Activated B cell treated with CpG ODN at 0.5 μM for 24 hours (primary cell): ENCODE measurements around the gene KLHL8. TPM values are rescaled to one million over a fixed set of nuclear protein-coding genes. Genes with fewer than 3 reads are reported as not detected.

Experiments
- ATAC-seq: fragments of 200-7000 bp; cut with Tn5 transposase; one replicate; pipeline ENCODE4 v1.10.0; 2021; ENCODE audit warnings: low read depth, mild to moderate bottlenecking, moderate library complexity
- CTCF ChIA-PET: fragments of 350-600 bp; sonication (Branson Sonifier 250); formaldehyde crosslinking; loops from one replicate; lab custom pipeline; 2021; ENCODE audit warnings: antibody characterized with exemption; lab: Charles Lee
- POLR2A ChIA-PET: fragments of 350-600 bp; sonication (Branson Sonifier 250); formaldehyde crosslinking; loops from one replicate; lab custom pipeline; 2021; ENCODE audit warnings: antibody characterized with exemption; lab: Charles Lee
- DNase-seq: peaks from one replicate; pipeline ENCODE4 v3.0.0; 2022
- H3K27ac Mint-ChIP-seq: one replicate; pipeline ENCODE4 v1.8.0; 2020; ENCODE audit warnings: mixed read lengths
- H3K27me3 Mint-ChIP-seq: one replicate; pipeline ENCODE4 v1.8.0; 2021; ENCODE audit warnings: mixed read lengths
- H3K36me3 Mint-ChIP-seq: one replicate; pipeline ENCODE4 v1.8.0; 2021; ENCODE audit warnings: low read depth, mixed read lengths
- H3K4me1 Mint-ChIP-seq: one replicate; pipeline ENCODE4 v1.8.0; 2021; ENCODE audit warnings: mixed read lengths
- H3K4me3 Mint-ChIP-seq: one replicate; pipeline ENCODE4 v1.8.0; 2020; ENCODE audit warnings: mild to moderate bottlenecking, mixed read lengths
- H3K9me3 Mint-ChIP-seq: one replicate; pipeline ENCODE4 v1.8.0; 2020; ENCODE audit warnings: mixed read lengths
- CTCF ChIP-seq: fragments of 200-600 bp; IDR thresholded peaks from one replicate; pipeline ENCODE4 v1.8.0; 2022; ENCODE audit warnings: antibody characterized with exemption, mild to moderate bottlenecking
- intact Hi-C: fragments of 100-400 bp; cut with micrococcal nuclease; formaldehyde crosslinking; loops from one replicate; pipeline ENCODE4 v1.15.1; 2024
- total RNA-seq: library from RNA; stranded (reverse); gene quantifications from 2 replicates; pipeline ENCODE4 v1.2.3, GENCODE V29; 2022

KLHL8 gene
- total RNA-seq, 1 donor from 2014 or later = 12.6 TPM

GRCh38 chr4:87185146-87185870, 35.1 kb downstream of the KLHL8 start:
- no peaks in the 10 kb centered on the region for H3K4me1 Mint-ChIP-seq
- intact Hi-C loops = no loop called here
- ChIA-PET POLR2A (no interaction called here), CTCF (no interaction called here)
- H3K4me3 Mint-ChIP-seq = no peak overlapping the region
- no peaks in the 10 kb centered on the region for H3K9me3 Mint-ChIP-seq
- DNase-seq (no peak), ATAC-seq (no peak)
- H3K36me3 Mint-ChIP-seq = no peaks in the 10 kb centered on the region
- no peaks in the 10 kb centered on the region for H3K27me3 Mint-ChIP-seq
- no peak overlapping the region for H3K27ac Mint-ChIP-seq
- TF ChIP-seq CTCF = no peak

GRCh38 chr4:87180767-87181166, 39.7 kb downstream of the KLHL8 start:
- intact Hi-C loops = no loop called here
- Mint-ChIP-seq H3K27ac (no peak overlapping the region), H3K4me3 (no peak overlapping the region), H3K36me3 (peaks cover 17% of the 10 kb centered on the region), H3K4me1 (no peaks in the 10 kb centered on the region), H3K9me3 (no peaks in the 10 kb centered on the region), H3K27me3 (no peaks in the 10 kb centered on the region)
- ChIA-PET CTCF (no interaction called here), POLR2A (no interaction called here)
- no peak for TF ChIP-seq CTCF
- no peak for ATAC-seq
- DNase-seq = no peak

- no peaks in the 10 kb centered on the region for H3K27me3 Mint-ChIP-seq
- TF ChIP-seq CTCF = no peak
- H3K4me1 Mint-ChIP-seq = no peaks in the 10 kb centered on the region
- ChIA-PET CTCF (no interaction called here), POLR2A (no interaction called here)
- intact Hi-C loops = no loop called here
- H3K27ac Mint-ChIP-seq = no peak overlapping the region
- H3K9me3 Mint-ChIP-seq = no peaks in the 10 kb centered on the region
- DNase-seq = no peak
- peaks cover 22% of the 10 kb centered on the region for H3K36me3 Mint-ChIP-seq
- no peak overlapping the region for H3K4me3 Mint-ChIP-seq
- ATAC-seq = no peak
These were observed 40.7 kb downstream of the KLHL8 start for GRCh38 chr4:87179751-87180150.

- POLR2A ChIA-PET = no interaction called here
- no peak for TF ChIP-seq CTCF
- Mint-ChIP-seq H3K27ac (no peak overlapping the region), H3K36me3 (peaks cover 32% of the 10 kb centered on the region), H3K4me3 (no peak overlapping the region), H3K9me3 (no peaks in the 10 kb centered on the region), H3K27me3 (no peaks in the 10 kb centered on the region), H3K4me1 (no peaks in the 10 kb centered on the region)
- intact Hi-C loops = no loop called here
- ATAC-seq = no peak
- CTCF ChIA-PET = no interaction called here
- DNase-seq = no peak
These were observed 45.7 kb downstream of the KLHL8 start for GRCh38 chr4:87174672-87175071.

GRCh38 chr4:87171944-87172343, 48.5 kb downstream of the KLHL8 start:
- H3K4me1 Mint-ChIP-seq = no peaks in the 10 kb centered on the region
- POLR2A ChIA-PET = no interaction called here
- peaks cover 30% of the 10 kb centered on the region for H3K36me3 Mint-ChIP-seq
- no peaks in the 10 kb centered on the region for H3K9me3 Mint-ChIP-seq
- intact Hi-C loops = no loop called here
- TF ChIP-seq CTCF = no peak
- DNase-seq (no peak), ATAC-seq (no peak)
- no peaks in the 10 kb centered on the region for H3K27me3 Mint-ChIP-seq
- CTCF ChIA-PET = no interaction called here
- H3K4me3 Mint-ChIP-seq = no peak overlapping the region
- H3K27ac Mint-ChIP-seq = no peak overlapping the region
